K562 (cell line): ENCODE data around the gene DNAJB13. TPM values are rescaled to one million over a fixed set of nuclear protein-coding genes. Genes with fewer than 3 reads are reported as not detected.

Source experiments
- ARID4B ChIP-seq: sonication (generic); formaldehyde crosslinking; IDR thresholded peaks from 2 replicates; pipeline ENCODE4 v1.8.0; 2022; ENCODE audit warnings: mild to moderate bottlenecking, missing genetic modification reagents
- CBX1 ChIP-seq: sonication (generic); IDR thresholded peaks from 2 replicates; pipeline ENCODE4 v1.6.1; 2016; ENCODE audit warnings: antibody characterized with exemption, low read depth, mild to moderate bottlenecking
- ELF4 ChIP-seq: fragments of 450-650 bp; formaldehyde crosslinking; IDR thresholded peaks from 2 replicates; pipeline ENCODE4 v1.4.0; 2022; ENCODE audit warnings: missing genetic modification characterization
- HDAC2 ChIP-seq: fragments of 450-650 bp; IDR thresholded peaks from 2 replicates; pipeline ENCODE4 v1.6.1; 2016; ENCODE audit warnings: mild to moderate bottlenecking
- NELFE ChIP-seq: IDR thresholded peaks from 2 replicates; pipeline ENCODE4 v1.6.1; 2011; ENCODE audit warnings: mild to moderate bottlenecking; ENCODE audit not compliant: insufficient read depth, insufficient read length
- PHB ChIP-seq: fragments of 250-450 bp; sonication (Bioruptor Pico); IDR thresholded peaks from 2 replicates; pipeline ENCODE4 v1.5.0; 2021
- SP1 ChIP-seq: sonication (generic); formaldehyde crosslinking; IDR thresholded peaks from 2 replicates; pipeline ENCODE4 v1.8.1; 2022; ENCODE audit warnings: mild to moderate bottlenecking, missing genetic modification reagents
- ZFP1 ChIP-seq: fragments of 450-650 bp; formaldehyde crosslinking; IDR thresholded peaks from 2 replicates; pipeline ENCODE4 v1.4.0; 2020; ENCODE audit warnings: mild to moderate bottlenecking, mixed read lengths
- ZNF184 ChIP-seq: sonication (generic); formaldehyde crosslinking; IDR thresholded peaks from 2 replicates; pipeline ENCODE4 v1.5.0; 2020; ENCODE audit warnings: missing genetic modification reagents
- polyA plus RNA-seq, 8 experiments: library from polyadenylated mRNA; depleted of rRNA in 4 of 8; stranded (reverse) in 5 of 8; unstranded in 3 of 8; fragments of >200 nt; fragmentation: Nextera tagmentation in 2 of 8; fragmentation: Illumina TruSeq in 1 of 8; extraction: Ambion mirVana in 2 of 8; extraction: Trizol in 1 of 8; gene quantifications; 2 replicates each; pipeline versions ENCODE4 v1.2.1 to v1.2.3, GENCODE V29; 2011 to 2014; ENCODE audit warnings: inconsistent platforms in 1 of 8, missing spikeins in 1 of 8
- total RNA-seq, 7 experiments: library from RNA; depleted of rRNA in 6 of 7; stranded (reverse); fragments of >200 nt in 6 of 7; fragmentation: Illumina TruSeq in 2 of 7; extraction: Trizol in 2 of 7; gene quantifications; 2 replicates each; pipeline versions ENCODE4 v1.2.1 to v1.2.3, GENCODE V29; 2011 to 2021; ENCODE audit warnings: low replicate concordance in 1 of 7
- TF ChIP-seq, protein P1 (sequence below): fragments of 250-450 bp; sonication (Bioruptor Pico); IDR thresholded peaks from 2 replicates; pipeline ENCODE4 v1.4.0; 2020

Gene DNAJB13
- total and polyA plus RNA-seq, 9 of the 15 experiments (the other 6 are each of a cell fraction or from before 2014, with no cell fraction given), result 0.14 TPM; not detected in 8

DNA sequence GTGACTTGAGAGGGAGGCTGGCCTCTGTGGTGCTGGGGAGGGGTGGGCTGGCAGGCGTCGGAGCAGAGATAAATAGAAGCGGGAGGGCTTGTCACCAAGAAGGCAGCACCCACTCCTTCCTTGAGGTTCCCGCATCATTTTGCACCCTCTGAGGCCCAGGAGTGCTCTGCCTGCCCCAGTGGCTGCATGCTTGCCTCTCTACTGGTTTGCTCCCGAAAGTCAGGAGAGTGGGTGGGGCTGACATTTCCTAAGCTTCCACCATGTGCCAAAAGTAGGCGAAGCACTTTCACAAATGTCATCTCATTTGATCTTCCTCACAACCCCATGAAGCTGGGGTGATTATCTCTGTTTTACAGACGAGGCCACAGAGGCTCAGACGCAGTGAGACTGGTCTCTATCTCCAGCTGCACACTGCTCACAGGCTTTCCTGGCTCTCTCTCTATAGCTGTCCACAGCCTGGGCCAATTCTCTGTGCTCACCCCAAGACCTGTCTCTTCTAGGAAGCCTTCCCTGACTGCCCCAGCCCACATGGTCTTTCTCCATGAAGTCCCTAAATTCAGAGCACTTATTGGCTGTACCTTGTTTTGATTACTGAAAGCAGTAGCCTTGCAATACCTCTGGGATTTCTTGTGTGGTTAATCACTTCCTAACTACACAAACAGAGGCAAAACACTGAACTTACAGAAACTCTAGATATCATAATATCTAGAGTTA lies 60.7 kb downstream of the DNAJB13 start (continued):
- no peak for TF ChIP-seq NELFE
- peak; percentile 70; the same call in 1 of the 2 replicates for TF ChIP-seq SP1 (CRISPR knock-in tag)
- peak; percentile 96 for TF ChIP-seq HDAC2
- peak; percentile 49; the same call in 1 of the 2 replicates for TF ChIP-seq ZFP1 (CRISPR knock-in tag)
- no peak for TF ChIP-seq PHB (CRISPR knock-in tag)
- TF ChIP-seq ARID4B (CRISPR knock-in tag), result peak; percentile 55; the same call in 1 of the 2 replicates
- 0 out of 2 replicates have a peak, but pooled peaks have one; percentile 69 for TF ChIP-seq ELF4 (CRISPR knock-in tag)
- peak; percentile 86 for TF ChIP-seq CBX1
- no peak for TF ChIP-seq ZNF184 (CRISPR knock-in tag)
- TF ChIP-seq, protein P1, sequence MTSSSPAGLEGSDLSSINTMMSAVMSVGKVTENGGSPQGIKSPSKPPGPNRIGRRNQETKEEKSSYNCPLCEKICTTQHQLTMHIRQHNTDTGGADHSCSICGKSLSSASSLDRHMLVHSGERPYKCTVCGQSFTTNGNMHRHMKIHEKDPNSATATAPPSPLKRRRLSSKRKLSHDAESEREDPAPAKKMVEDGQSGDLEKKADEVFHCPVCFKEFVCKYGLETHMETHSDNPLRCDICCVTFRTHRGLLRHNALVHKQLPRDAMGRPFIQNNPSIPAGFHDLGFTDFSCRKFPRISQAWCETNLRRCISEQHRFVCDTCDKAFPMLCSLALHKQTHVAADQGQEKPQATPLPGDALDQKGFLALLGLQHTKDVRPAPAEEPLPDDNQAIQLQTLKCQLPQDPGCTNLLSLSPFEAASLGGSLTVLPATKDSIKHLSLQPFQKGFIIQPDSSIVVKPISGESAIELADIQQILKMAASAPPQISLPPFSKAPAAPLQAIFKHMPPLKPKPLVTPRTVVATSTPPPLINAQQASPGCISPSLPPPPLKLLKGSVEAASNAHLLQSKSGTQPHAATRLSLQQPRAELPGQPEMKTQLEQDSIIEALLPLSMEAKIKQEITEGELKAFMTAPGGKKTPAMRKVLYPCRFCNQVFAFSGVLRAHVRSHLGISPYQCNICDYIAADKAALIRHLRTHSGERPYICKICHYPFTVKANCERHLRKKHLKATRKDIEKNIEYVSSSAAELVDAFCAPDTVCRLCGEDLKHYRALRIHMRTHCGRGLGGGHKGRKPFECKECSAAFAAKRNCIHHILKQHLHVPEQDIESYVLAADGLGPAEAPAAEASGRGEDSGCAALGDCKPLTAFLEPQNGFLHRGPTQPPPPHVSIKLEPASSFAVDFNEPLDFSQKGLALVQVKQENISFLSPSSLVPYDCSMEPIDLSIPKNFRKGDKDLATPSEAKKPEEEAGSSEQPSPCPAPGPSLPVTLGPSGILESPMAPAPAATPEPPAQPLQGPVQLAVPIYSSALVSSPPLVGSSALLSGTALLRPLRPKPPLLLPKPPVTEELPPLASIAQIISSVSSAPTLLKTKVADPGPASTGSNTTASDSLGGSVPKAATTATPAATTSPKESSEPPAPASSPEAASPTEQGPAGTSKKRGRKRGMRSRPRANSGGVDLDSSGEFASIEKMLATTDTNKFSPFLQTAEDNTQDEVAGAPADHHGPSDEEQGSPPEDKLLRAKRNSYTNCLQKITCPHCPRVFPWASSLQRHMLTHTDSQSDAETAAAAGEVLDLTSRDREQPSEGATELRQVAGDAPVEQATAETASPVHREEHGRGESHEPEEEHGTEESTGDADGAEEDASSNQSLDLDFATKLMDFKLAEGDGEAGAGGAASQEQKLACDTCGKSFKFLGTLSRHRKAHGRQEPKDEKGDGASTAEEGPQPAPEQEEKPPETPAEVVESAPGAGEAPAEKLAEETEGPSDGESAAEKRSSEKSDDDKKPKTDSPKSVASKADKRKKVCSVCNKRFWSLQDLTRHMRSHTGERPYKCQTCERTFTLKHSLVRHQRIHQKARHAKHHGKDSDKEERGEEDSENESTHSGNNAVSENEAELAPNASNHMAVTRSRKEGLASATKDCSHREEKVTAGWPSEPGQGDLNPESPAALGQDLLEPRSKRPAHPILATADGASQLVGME, result peak; percentile 86
